Esophagus squamous epithelium (tissue), 4 donors: Measurements from ENCODE around the gene NARS2.

ENCODE experiments used
- CTCF ChIP-seq, 6 experiments: fragments of 450-650 bp in 4 of 6; fragments of 200-600 bp in 2 of 6; sonication (generic) in 2 of 6; IDR thresholded peaks; one replicate each; pipeline ENCODE4 v1.5.1; 2016 to 2019; ENCODE audit warnings: antibody characterized with exemption in 6 of 6, mild to moderate bottlenecking in 4 of 6, moderate library complexity in 4 of 6
- POLR2A ChIP-seq, 4 donors: fragments of 450-650 bp; IDR thresholded peaks; one replicate each; pipeline ENCODE4 v1.6.1; 2017; ENCODE audit warnings: antibody characterized with exemption in 4 of 4, mild to moderate bottlenecking in 4 of 4, moderate library complexity in 3 of 4

GRCh38 chr11:78415338-78415737 is 159.3 kb downstream of the NARS2 start:
- TF ChIP-seq CTCF (IDR thresholded peaks at IDR 0.05): no peak
- TF ChIP-seq POLR2A (IDR thresholded peaks at IDR 0.05): no peak
